Skeletal muscle tissue (tissue), 4 donors: Measurements from ENCODE around the gene DMXL1. TPM values are rescaled to one million over a fixed set of nuclear protein-coding genes. Genes with fewer than 3 reads are reported as not detected.
"Not testable (repeated sequence)": the region's sequence is repeated elsewhere in the genome, so short reads cannot be mapped to it uniquely, and the experiment has no call there.

Experiments
- H3K27ac ChIP-seq: one replicate; pipeline ENCODE4 v1.7.0; 2013; ENCODE audit warnings: mild to moderate bottlenecking, low read depth, low read length, inconsistent platforms
- H3K27me3 ChIP-seq, 3 donors: one replicate each; pipeline ENCODE4 v1.7.0; 2013; ENCODE audit warnings: low read length in 3 of 3; ENCODE audit not compliant: control insufficient read depth in 3 of 3, insufficient read depth in 3 of 3
- H3K36me3 ChIP-seq, 3 donors: one replicate each; pipeline ENCODE4 v1.7.0; 2013; ENCODE audit warnings: low read length in 3 of 3; ENCODE audit not compliant: control insufficient read depth in 3 of 3, insufficient read depth in 3 of 3
- H3K4me1 ChIP-seq, 3 donors: one replicate each; pipeline ENCODE4 v1.7.0; 2013; ENCODE audit warnings: low read length in 3 of 3, mild to moderate bottlenecking in 3 of 3; ENCODE audit not compliant: control insufficient read depth in 3 of 3, insufficient read depth in 3 of 3
- H3K4me3 ChIP-seq, 3 donors: one replicate each; pipeline ENCODE4 v1.7.0; 2013; ENCODE audit warnings: low read length in 3 of 3
- H3K9ac ChIP-seq, 3 donors: one replicate each; pipeline ENCODE4 v1.7.0; 2013; ENCODE audit warnings: low read length in 3 of 3, mild to moderate bottlenecking in 3 of 3, moderate library complexity in 2 of 3, low read depth in 1 of 3
- H3K9me3 ChIP-seq, 3 donors: one replicate each; pipeline ENCODE4 v1.7.0; 2013; ENCODE audit warnings: low read length in 3 of 3; ENCODE audit not compliant: control insufficient read depth in 3 of 3
- total RNA-seq: library from RNA; depleted of rRNA; stranded (reverse); fragments of >200 nt; gene quantifications from one replicate; pipeline ENCODE4 v1.2.3, GENCODE V29; 2014
- donor health status: Osteomylitis.

Gene DMXL1
- total RNA-seq, 1 donor from 2014 or later, result 61.1 TPM

DNA sequence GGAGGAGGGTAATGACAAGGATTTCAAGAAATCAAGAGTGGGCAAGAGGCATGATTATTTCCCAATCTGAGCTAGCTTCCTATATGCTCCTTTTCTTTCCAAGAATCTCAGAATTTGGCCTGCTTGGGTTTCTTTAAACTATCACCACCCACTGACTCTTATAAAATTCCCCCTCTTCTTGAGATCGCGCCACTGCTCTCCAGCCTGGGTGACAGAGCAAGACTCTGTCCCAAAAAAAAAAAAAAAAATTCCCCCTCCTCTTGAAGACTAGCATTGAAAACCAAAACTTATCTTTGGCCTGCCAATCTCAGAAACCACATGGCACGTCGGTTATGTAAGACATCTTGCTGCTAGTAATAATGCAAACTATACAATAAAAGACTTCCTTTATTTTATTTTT, 3.4 kb upstream of the DMXL1 start:
- no peak overlapping the region for H3K27ac ChIP-seq
- no peak overlapping the region for H3K4me3 ChIP-seq
- no peaks in the 10 kb centered on the region for H3K9me3 ChIP-seq
- peaks cover 0 to 6% (median 4%) of the 10 kb centered on the region in 3 donors for H3K4me1 ChIP-seq
- no peak overlapping the region for H3K9ac ChIP-seq
- no peaks in the 10 kb centered on the region for H3K27me3 ChIP-seq
- no peaks in the 10 kb centered on the region for H3K36me3 ChIP-seq

DNA sequence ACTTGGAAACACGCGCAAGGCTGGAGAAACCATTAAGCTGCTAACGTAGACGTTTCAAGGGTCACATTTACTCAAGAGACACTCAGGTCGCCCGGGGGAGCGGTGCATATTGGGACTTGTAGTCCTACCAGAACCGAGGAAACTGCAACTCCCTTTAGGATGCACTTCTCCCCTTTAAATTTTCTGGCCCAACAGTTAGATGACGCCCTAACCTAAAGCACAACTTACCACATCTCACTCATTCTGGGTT, 384 bp upstream of the DMXL1 start:
- Histone ChIP-seq H3K9me3 (no peaks in the 10 kb centered on the region), H3K4me3 (peak overlapping the region; percentile 92 to 100 (median 98)), H3K27ac (peak overlapping the region; percentile 98), H3K36me3 (no peaks in the 10 kb centered on the region), H3K4me1 (peaks cover 10 to 16% (median 11%) of the 10 kb centered on the region in 3 donors), H3K9ac (peak overlapping the region; percentile 97 to 99 (median 98)), H3K27me3 (no peaks in the 10 kb centered on the region)

DNA sequence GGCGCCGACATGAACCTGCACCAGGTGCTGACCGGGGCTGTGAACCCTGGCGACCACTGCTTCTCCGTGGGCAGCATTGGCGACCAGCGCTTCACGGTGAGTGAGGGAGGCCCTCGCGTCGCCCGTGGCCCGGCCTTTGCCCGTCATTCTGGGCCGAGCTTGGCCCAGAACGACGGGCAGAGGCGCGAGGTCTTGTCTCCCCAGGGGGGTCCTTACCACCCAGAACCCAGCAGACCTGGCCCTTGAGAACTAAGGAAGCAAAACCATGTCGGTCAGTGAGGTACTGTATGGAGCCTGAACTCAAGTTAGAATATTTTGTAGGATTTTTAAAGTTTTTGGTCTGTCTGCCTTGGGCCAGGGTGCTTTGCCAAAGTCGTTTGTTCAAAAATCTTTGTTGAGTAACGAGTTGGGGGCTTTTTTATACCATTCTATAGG, 691 bp downstream of the DMXL1 start:
- H3K36me3 ChIP-seq, result no peaks in the 10 kb centered on the region
- H3K4me3 ChIP-seq, result peak overlapping the region; percentile 92 to 100 (median 98)
- H3K4me1 ChIP-seq, result peaks cover 10 to 16% (median 11%) of the 10 kb centered on the region in 3 donors
- H3K9me3 ChIP-seq, result no peaks in the 10 kb centered on the region
- H3K9ac ChIP-seq, result peak overlapping the region; percentile 97 to 99 (median 98)
- peak overlapping the region; percentile 98 for H3K27ac ChIP-seq
- no peaks in the 10 kb centered on the region for H3K27me3 ChIP-seq

DNA sequence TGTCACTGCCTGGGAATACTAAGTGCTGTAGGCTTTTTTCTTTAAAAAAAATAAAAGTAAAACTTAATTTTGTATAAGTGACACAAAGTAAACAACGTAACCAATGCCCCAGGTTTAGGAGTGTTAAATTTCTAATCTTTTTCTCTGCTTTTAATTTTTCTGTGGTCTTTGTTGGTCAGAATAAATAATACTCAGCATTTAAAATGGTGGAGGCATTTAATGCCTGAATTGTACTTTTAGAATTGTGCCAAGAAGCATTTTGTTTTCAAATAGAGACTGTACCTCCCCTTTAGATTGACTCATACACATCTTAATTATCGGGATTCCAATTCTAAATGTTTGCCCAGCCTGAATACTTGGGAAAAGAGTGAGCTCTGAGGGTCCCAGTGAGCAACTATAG, 1.6 kb downstream of the DMXL1 start:
- Histone ChIP-seq H3K36me3 (no peaks in the 10 kb centered on the region), H3K4me1 (peaks cover 10 to 16% (median 11%) of the 10 kb centered on the region in 3 donors), H3K9ac (peak overlapping the region in 2 of 3 donors; percentile 97 to 99), H3K4me3 (peak overlapping the region in 1 of 3 donors; percentile 100), H3K27ac (no peak overlapping the region), H3K9me3 (no peaks in the 10 kb centered on the region), H3K27me3 (no peaks in the 10 kb centered on the region)

DNA sequence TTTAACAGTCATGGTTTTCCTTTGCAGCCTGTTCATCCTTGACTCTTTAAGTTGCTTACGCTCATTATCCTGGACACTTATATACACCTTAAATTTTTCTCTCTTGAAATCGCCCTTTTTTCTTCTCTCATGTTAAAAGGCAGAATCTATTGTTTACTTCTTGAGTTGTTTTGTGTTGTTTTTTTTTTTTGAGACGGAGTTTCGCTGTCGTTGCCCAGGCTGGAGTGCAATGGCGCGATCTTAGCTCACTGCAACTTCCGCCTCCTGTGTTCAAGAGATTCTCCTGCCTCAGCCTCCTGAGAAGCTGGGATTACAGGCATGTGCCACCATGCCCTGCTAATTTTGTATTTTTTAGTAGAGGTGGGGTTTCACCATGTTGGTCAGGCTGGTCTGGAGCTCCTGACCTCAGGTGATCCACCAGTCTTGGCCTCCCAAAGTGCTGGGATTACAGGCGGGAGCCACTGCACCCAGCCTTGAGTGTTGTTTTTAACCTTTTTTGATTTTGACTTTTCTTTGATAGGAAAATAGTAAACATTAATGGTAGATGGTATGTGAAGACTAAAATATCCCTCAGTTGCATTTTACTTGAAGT, 3.0 kb downstream of the DMXL1 start:
- H3K27me3 ChIP-seq, H3K36me3 ChIP-seq, H3K9ac ChIP-seq, H3K9me3 ChIP-seq, H3K4me3 ChIP-seq, H3K27ac ChIP-seq: not testable (repeated sequence)
- peaks cover 10 to 16% (median 11%) of the 10 kb centered on the region in 3 donors for H3K4me1 ChIP-seq

DNA sequence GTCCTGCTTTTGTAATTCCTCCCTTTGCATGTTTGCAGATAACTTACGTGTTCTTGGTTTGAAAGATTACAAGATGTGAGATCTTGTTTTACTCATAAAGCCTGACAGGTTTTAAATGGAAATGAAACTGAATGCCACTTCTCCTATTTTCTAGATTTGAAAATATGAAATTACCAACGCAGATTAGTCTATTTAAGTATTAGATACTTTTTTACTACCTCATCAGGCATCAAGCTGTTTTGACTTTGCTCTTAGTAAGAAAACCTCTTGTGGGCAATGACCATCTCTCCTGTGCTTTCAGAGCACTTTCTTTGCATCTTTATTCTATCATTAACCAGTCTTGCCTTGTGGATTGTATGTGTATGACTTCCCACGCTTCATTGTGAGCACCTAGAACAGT, 3.5 kb downstream of the DMXL1 start:
- Histone ChIP-seq H3K4me1 (peaks cover 11 to 16% (median 15%) of the 10 kb centered on the region in 3 donors), H3K4me3 (no peak overlapping the region), H3K9me3 (no peaks in the 10 kb centered on the region), H3K27me3 (no peaks in the 10 kb centered on the region), H3K36me3 (no peaks in the 10 kb centered on the region), H3K9ac (no peak overlapping the region), H3K27ac (no peak overlapping the region)

DNA sequence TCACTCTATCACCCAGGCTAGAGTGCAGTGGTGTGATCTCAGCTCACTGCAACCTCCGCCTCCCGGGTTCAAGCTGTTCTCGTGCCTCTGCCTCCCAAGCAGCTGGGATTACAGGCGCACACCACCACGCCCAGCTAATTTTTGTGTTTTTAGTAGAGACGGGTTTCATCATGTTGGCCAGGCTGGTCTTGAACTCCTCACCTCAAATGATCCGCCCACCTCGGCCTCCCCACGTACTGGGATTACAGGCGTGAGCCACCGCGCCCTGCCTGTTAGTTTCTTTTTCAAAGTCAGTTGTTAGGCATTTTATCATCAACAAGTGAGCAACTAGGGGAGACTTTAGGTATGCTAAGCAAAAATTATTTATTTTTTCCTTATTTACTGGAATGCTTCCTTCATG, 4.4 kb downstream of the DMXL1 start:
- not testable (repeated sequence) for H3K27me3 ChIP-seq, H3K9me3 ChIP-seq, H3K27ac ChIP-seq, H3K9ac ChIP-seq, H3K4me3 ChIP-seq, H3K36me3 ChIP-seq
- peaks cover 10 to 15% (median 13%) of the 10 kb centered on the region in 3 donors for H3K4me1 ChIP-seq

DNA sequence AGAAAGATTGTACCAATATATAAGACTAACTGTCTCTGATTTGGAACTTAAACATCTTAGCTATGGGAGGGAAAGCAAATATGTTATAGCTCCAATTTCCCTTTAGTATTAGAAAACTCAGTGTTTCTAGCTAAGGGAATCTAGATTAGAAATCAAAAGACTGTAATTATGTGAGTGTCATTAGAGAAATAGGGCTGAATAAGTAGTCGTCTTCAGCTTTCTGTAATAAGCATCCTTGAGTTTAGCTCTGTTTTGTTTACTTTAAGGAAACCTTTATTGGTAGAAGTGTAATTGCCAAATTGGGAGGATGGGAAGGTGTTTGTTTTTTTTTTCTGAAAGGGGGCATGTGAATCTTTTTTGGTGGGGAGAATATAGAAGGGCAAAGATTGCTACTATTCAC, 5.2 kb downstream of the DMXL1 start:
- H3K9ac ChIP-seq, result no peak overlapping the region
- no peak overlapping the region for H3K27ac ChIP-seq
- H3K9me3 ChIP-seq, result no peaks in the 10 kb centered on the region
- no peaks in the 10 kb centered on the region for H3K36me3 ChIP-seq
- H3K4me3 ChIP-seq, result no peak overlapping the region
- no peaks in the 10 kb centered on the region for H3K27me3 ChIP-seq
- peaks cover 13 to 17% (median 15%) of the 10 kb centered on the region in 3 donors for H3K4me1 ChIP-seq

DNA sequence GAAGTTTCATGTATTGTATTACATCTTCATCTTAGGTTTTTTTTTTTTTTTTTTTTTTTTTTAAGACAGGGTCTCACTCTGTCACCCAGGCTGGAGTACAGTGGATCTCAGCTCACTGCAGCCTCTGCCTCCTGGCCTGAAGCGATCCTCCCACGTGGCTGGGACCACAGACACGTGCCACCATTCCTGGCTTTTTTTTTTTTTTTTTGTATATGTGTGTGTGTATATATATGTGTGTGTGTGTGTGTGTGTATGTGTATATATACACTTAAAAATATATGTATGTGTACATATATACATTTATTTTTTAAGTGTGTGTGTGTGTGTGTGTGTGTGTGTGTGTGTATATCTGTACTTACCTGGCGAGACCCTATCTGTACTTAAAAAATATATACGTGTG, 6.6 kb downstream of the DMXL1 start:
- H3K9ac ChIP-seq, result no peak overlapping the region
- H3K9me3 ChIP-seq, result no peaks in the 10 kb centered on the region
- H3K4me1 ChIP-seq, result peaks cover 13 to 15% (median 15%) of the 10 kb centered on the region in 3 donors
- H3K27me3 ChIP-seq, result no peaks in the 10 kb centered on the region
- H3K36me3 ChIP-seq, result no peaks in the 10 kb centered on the region
- no peak overlapping the region for H3K4me3 ChIP-seq
- no peak overlapping the region for H3K27ac ChIP-seq

DNA sequence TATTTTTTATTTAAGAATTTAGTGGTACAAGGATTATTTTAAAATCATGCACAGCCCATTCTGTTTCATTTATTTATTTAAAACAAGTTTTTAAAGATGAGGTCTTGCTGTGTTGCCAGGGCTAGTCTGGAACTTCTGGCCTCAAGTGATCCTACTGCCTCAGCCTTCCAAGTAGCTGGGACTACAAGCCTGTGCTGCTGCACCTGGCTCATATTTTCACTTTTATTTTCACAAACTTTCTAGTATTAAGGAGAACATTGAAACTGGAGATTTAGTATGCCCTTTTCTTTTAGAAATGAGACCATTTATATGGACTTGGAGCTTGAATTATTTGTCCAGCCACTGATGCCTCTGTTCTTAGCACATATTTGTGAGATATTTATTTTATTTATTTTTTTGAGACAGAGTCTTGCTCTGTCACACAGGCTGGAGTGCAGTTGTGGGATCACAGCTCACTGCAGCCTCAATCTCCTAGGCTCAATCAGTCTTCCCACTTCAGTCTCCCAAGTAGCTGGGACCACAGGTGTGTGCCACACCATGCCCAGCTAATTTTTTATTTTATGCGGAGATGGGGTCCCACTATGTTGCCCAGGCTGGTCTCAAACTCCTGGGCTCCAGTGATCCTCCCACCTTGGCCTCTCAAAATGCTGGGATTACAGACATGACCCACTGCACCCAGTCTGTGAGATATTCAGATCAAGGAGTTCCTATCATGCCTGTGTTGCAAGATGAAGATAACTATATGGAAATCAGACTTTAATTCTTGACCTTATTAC, 7.4 kb downstream of the DMXL1 start:
- H3K27ac ChIP-seq, result no peak overlapping the region
- H3K9me3 ChIP-seq, result no peaks in the 10 kb centered on the region
- H3K4me3 ChIP-seq, result no peak overlapping the region
- no peaks in the 10 kb centered on the region for H3K27me3 ChIP-seq
- no peaks in the 10 kb centered on the region for H3K36me3 ChIP-seq
- peaks cover 6 to 8% (median 8%) of the 10 kb centered on the region in 3 donors for H3K4me1 ChIP-seq
- no peak overlapping the region for H3K9ac ChIP-seq
